T-helper 2 cell treated with Interferon-gamma antibody and Interleukin-4, amounts not matched to agents 100 ng/mL and 5 ng/mL, for 36 hours (primary cell): ENCODE measurements around the gene LAG3. TPM values are rescaled to one million over a fixed set of nuclear protein-coding genes. Genes with fewer than 3 reads are reported as not detected.

Source experiments
- intact Hi-C: fragments of 100-400 bp; cut with micrococcal nuclease; formaldehyde crosslinking; loops from one replicate; pipeline ENCODE4 v1.15.1; 2023
- total RNA-seq: library from RNA; stranded (reverse); gene quantifications from 2 replicates; pipeline ENCODE4 v1.2.3, GENCODE V29; 2022

The LAG3 gene
- total RNA-seq, 1 donor from 2014 or later, result 12.2 TPM

GRCh38 chr12:6770600-6770999 lies 1.7 kb upstream of the LAG3 start:
- intact Hi-C loops, result no loop called here

GRCh38 chr12:6771091-6771495 lies 1.2 kb upstream of the LAG3 start:
- intact Hi-C loops, result no loop called here

GRCh38 chr12:6771509-6772330 lies 600 bp upstream of the LAG3 start:
- intact Hi-C loops, result no loop called here

- intact Hi-C loops, result no loop called here
Measured at GRCh38 chr12:6772726-6773589, 638 bp downstream of the LAG3 start.

- intact Hi-C loops, result no loop called here
Measured at GRCh38 chr12:6773590-6774351, 1.5 kb downstream of the LAG3 start.

- intact Hi-C loops, result loop anchor here (5.0 kb wide), 1 partner anchor 167 kb away; the partner anchor contains the start of gene CHD4
Measured at GRCh38 chr12:6774499-6775062, 2.3 kb downstream of the LAG3 start.

GRCh38 chr12:6775185-6776174 lies 3.2 kb downstream of the LAG3 start:
- intact Hi-C loops, result loop anchor here (5.0 kb wide), 1 partner anchor 168 kb away; the partner anchor contains the start of gene CHD4

GRCh38 chr12:6777386-6777785 lies 5.1 kb downstream of the LAG3 start:
- intact Hi-C loops, result loop anchor here (5.0 kb wide), 1 partner anchor 170 kb away; the partner anchor contains the start of gene CHD4

- intact Hi-C loops, result loop anchor here (2.0 to 5.0 kb wide), 2 partner anchors 13 to 171 kb away; partner anchors contain the start of gene CHD4
Measured at GRCh38 chr12:6778217-6778573, 5.9 kb downstream of the LAG3 start.

- intact Hi-C loops, result loop anchor here (1.0 to 5.0 kb wide), 4 partner anchors 10 to 172 kb away; partner anchors contain the start of genes CD4, CHD4 and MLF2
Measured at GRCh38 chr12:6778574-6779550, 6.5 kb downstream of the LAG3 start.

GRCh38 chr12:6779708-6780432 lies 7.5 kb downstream of the LAG3 start:
- intact Hi-C loops, result loop anchor here (1.0 to 5.0 kb wide), 4 partner anchors 9 to 173 kb away; partner anchors contain the start of genes CD4, CHD4 and MLF2

- intact Hi-C loops, result no loop called here
Measured at GRCh38 chr12:6780573-6780972, 8.3 kb downstream of the LAG3 start.

GRCh38 chr12:6782119-6782518 lies 9.8 kb downstream of the LAG3 start:
- intact Hi-C loops, result no loop called here

GRCh38 chr12:6782850-6783566 lies 10.7 kb downstream of the LAG3 start:
- intact Hi-C loops, result no loop called here

- intact Hi-C loops, result no loop called here
Measured at GRCh38 chr12:6783828-6784227, 11.5 kb downstream of the LAG3 start.

- intact Hi-C loops, result no loop called here
Measured at GRCh38 chr12:6784296-6784695, 12.0 kb downstream of the LAG3 start.

GRCh38 chr12:6784761-6785160 lies 12.4 kb downstream of the LAG3 start:
- intact Hi-C loops, result no loop called here
